IPS DF 6.9 (cell line): ENCODE data around the gene FOXP1.

Experiments used
- DNase-seq: peaks from one replicate; pipeline ENCODE4 v3.0.0-alpha.2; 2013; ENCODE audit warnings: low read depth, low spot score
- H3K27ac ChIP-seq: one replicate; pipeline ENCODE4 v1.5.1; 2013; ENCODE audit warnings: low read length, control low read depth
- H3K27me3 ChIP-seq: 2 replicates; pipeline ENCODE4 v1.6.1; 2013; ENCODE audit warnings: mild to moderate bottlenecking, low read length; ENCODE audit not compliant: control insufficient read depth, insufficient read depth
- H3K36me3 ChIP-seq: 2 replicates; pipeline ENCODE4 v1.6.1; 2013; ENCODE audit warnings: low read length; ENCODE audit not compliant: control insufficient read depth, insufficient read depth
- H3K4me1 ChIP-seq: 2 replicates; pipeline ENCODE4 v1.6.1; 2013; ENCODE audit warnings: low read length; ENCODE audit not compliant: control insufficient read depth, insufficient read depth
- H3K4me3 ChIP-seq: 2 replicates; pipeline ENCODE4 v1.5.1; 2013; ENCODE audit warnings: mild to moderate bottlenecking, low read length
- H3K9me3 ChIP-seq: 2 replicates; pipeline ENCODE4 v1.6.1; 2013; ENCODE audit warnings: low read length, inconsistent platforms; ENCODE audit not compliant: control insufficient read depth, insufficient read depth
- WGBS: extraction: QIAGEN DNeasy Blood & Tissue Kit; methylation state at CpG from one replicate; pipeline ENCODE4 v1.1.7; 2013; ENCODE audit warnings: mixed read lengths, missing lambda C conversion rate; ENCODE audit not compliant: insufficient read length, insufficient coverage; 5-methylcytosine and 5-hydroxymethylcytosine counted together

The FOXP1 gene

GRCh38 chr3:71264840-71265239 is 318.7 kb downstream of the FOXP1 start:
- Histone ChIP-seq H3K27me3 (no peaks in the 10 kb centered on the region), H3K36me3 (no peaks in the 10 kb centered on the region), H3K4me3 (no peak overlapping the region), H3K9me3 (no peaks in the 10 kb centered on the region), H3K4me1 (no peaks in the 10 kb centered on the region), H3K27ac (no peak overlapping the region)
- no peak for DNase-seq
- no CpG with 5 or more reads among the region's 2 CpGs for whole genome bisulfite sequencing

GRCh38 chr3:71262364-71263265 is 320.9 kb downstream of the FOXP1 start:
- no peak overlapping the region for H3K4me3 ChIP-seq
- H3K36me3 ChIP-seq = no peaks in the 10 kb centered on the region
- H3K27ac ChIP-seq = no peak overlapping the region
- no CpG with 5 or more reads among the region's 8 CpGs for WGBS
- H3K27me3 ChIP-seq = no peaks in the 10 kb centered on the region
- no peak for DNase-seq
- H3K4me1 ChIP-seq = peaks cover 2% of the 10 kb centered on the region; the same call in 1 of the 2 replicates
- H3K9me3 ChIP-seq = no peaks in the 10 kb centered on the region

- H3K36me3 ChIP-seq = no peaks in the 10 kb centered on the region
- H3K27ac ChIP-seq = no peak overlapping the region
- H3K9me3 ChIP-seq = no peaks in the 10 kb centered on the region
- no peak for DNase-seq
- H3K4me1 ChIP-seq = peaks cover 2% of the 10 kb centered on the region; the same call in 1 of the 2 replicates
- WGBS = no CpG with 5 or more reads among the region's 8 CpGs
- no peaks in the 10 kb centered on the region for H3K27me3 ChIP-seq
- no peak overlapping the region for H3K4me3 ChIP-seq
Observed at GRCh38 chr3:71260782-71261181, 322.7 kb downstream of the FOXP1 start.

DNA sequence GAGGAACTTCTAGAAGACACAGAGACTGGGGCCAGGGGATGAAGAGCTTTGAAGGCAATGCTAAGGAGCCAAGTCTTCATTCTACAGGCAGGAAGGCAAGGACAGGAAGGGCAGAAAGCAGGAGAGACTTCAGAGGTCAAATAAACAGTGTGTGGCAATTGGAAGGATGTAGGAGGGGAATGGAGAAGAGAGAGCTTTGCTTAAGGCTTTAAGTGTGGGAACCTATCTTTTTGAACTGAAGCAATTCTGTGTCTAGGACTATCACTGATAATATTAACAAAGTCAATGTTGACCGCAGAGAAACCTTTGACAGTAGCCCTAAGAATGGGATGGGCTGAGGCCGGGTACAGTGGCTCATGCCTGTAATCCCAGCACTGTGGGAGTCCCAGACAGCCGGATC is 325.0 kb downstream of the FOXP1 start:
- H3K27me3 ChIP-seq = no peaks in the 10 kb centered on the region

DNA sequence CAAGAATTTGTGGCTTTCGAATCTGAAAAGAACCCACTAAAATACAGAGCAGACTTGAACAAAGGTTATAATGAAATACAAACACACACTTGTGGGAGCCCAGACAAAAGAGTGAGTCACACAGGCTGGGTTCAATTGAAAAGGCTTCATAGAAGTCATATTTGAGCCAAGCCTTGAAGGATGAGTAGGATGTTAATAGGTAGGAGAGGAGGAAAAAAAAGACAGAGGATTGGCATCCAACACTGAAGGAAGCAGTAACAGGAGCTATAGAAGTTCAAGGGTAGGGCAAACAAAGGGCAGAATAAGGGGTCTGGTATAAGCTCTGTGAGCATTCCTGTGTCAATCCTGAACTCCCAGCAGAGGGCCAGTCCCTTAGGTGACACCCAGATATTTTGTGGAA is 325.4 kb downstream of the FOXP1 start:
- Histone ChIP-seq H3K4me3 (no peak overlapping the region), H3K9me3 (no peaks in the 10 kb centered on the region), H3K36me3 (no peaks in the 10 kb centered on the region), H3K27ac (no peak overlapping the region), H3K27me3 (no peaks in the 10 kb centered on the region), H3K4me1 (peaks cover 3% of the 10 kb centered on the region; the same call in 1 of the 2 replicates)
- DNase-seq = no peak
- no CpG with 5 or more reads among the region's 1 CpG for WGBS

More for the DNA sequence above, 325.0 kb downstream of the FOXP1 start:
- no CpG with 5 or more reads among the region's 3 CpGs for WGBS
- Histone ChIP-seq H3K27ac (no peak overlapping the region), H3K9me3 (no peaks in the 10 kb centered on the region), H3K36me3 (no peaks in the 10 kb centered on the region), H3K4me1 (peaks cover 3% of the 10 kb centered on the region; the same call in 1 of the 2 replicates), H3K4me3 (no peak overlapping the region)
- no peak for DNase-seq

GRCh38 chr3:71255498-71255897 is 328.0 kb downstream of the FOXP1 start:
- no peak overlapping the region for H3K27ac ChIP-seq
- peaks cover 3% of the 10 kb centered on the region; the same call in 1 of the 2 replicates for H3K4me1 ChIP-seq
- no peaks in the 10 kb centered on the region for H3K9me3 ChIP-seq
- H3K27me3 ChIP-seq = no peaks in the 10 kb centered on the region
- no peaks in the 10 kb centered on the region for H3K36me3 ChIP-seq
- WGBS = no CpG with 5 or more reads among the region's 3 CpGs
- no peak overlapping the region for H3K4me3 ChIP-seq
- no peak for DNase-seq

GRCh38 chr3:71254281-71255057 is 329.1 kb downstream of the FOXP1 start:
- H3K4me3 ChIP-seq = no peak overlapping the region
- no peaks in the 10 kb centered on the region for H3K36me3 ChIP-seq
- no CpG with 5 or more reads among the region's 7 CpGs for WGBS
- H3K4me1 ChIP-seq = peaks cover 3% of the 10 kb centered on the region; the same call in 1 of the 2 replicates
- no peak for DNase-seq
- H3K27ac ChIP-seq = no peak overlapping the region
- no peaks in the 10 kb centered on the region for H3K9me3 ChIP-seq
- H3K27me3 ChIP-seq = no peaks in the 10 kb centered on the region

DNA sequence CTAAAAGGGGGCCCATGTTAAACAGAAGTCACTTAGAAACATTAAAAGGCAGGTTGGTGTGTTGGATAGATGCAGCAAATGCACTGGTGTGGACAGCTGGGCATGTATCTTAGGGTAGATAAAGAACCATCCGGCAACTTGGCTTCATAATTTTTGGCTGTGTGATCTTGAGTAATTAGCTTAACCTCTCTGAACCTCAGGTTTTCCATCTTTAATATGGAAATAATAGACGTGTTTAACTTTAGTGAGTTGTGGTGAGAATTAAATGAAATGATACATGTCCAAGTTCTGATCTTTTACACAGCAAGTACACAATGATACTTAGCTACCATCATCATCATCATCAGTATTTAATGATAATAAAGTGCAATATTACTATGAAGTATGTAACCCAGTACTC is 330.4 kb downstream of the FOXP1 start:
- no CpG with 5 or more reads among the region's 2 CpGs for WGBS
- H3K4me1 ChIP-seq = peaks cover 1% of the 10 kb centered on the region; the same call in 1 of the 2 replicates
- no peaks in the 10 kb centered on the region for H3K9me3 ChIP-seq
- no peaks in the 10 kb centered on the region for H3K36me3 ChIP-seq
- H3K27me3 ChIP-seq = no peaks in the 10 kb centered on the region
- DNase-seq = no peak
- H3K27ac ChIP-seq = no peak overlapping the region
- H3K4me3 ChIP-seq = no peak overlapping the region

DNA sequence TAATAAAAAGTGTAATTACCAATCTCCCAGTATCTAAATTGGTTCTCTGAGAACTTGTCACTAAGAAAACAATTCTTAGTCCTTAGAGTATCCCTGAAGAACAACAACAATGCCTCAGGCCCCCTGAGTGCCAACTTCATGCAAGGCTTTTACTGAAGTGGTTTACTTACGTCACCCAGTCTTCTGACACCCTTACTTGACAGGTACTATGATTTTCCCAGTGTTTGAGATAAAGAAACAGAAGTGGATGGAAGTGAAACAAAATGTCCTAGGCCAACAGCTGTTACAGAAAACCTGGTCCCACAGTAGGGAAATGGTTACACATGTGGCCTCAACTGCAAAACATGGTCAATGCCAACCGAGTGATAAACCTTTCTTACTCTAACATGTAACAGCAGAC is 331.1 kb downstream of the FOXP1 start:
- no peak overlapping the region for H3K4me3 ChIP-seq
- peaks cover 3% of the 10 kb centered on the region; the same call in 1 of the 2 replicates for H3K4me1 ChIP-seq
- no peak for DNase-seq
- H3K27ac ChIP-seq = no peak overlapping the region
- no CpG with 5 or more reads among the region's 2 CpGs for WGBS
- no peaks in the 10 kb centered on the region for H3K36me3 ChIP-seq
- H3K9me3 ChIP-seq = no peaks in the 10 kb centered on the region
- no peaks in the 10 kb centered on the region for H3K27me3 ChIP-seq

DNA sequence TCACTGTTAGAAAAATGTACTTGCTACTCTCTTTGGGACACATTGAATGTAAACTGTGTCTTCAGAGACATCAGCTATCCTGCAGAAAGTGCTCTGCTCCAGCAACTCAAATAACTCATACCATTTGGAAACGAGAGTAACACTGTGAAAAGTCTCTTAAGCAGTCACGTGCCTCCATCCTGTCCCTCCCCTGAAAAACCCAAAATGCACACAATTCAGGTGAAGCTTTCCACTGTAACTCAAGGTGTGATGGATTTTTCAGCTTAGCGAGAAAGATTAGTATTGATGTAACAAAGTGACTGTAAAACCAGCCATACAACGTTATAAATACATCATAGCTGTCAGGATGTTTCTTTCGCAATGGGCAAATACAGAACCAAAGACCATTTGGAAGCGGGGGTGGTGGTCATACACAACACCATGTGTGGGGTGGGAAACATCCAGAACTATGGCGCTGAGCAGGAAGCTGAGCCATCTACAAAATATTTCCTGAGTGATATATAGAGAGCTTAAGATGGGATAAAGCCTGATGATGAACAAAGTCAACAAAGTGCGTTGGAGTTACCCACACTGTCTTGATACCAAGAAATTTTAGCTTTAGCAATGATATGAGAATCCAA is 332.3 kb downstream of the FOXP1 start:
- H3K27ac ChIP-seq = no peak overlapping the region
- DNase-seq = no peak
- no peak overlapping the region for H3K4me3 ChIP-seq
- WGBS = no CpG with 5 or more reads among the region's 8 CpGs
- no peaks in the 10 kb centered on the region for H3K27me3 ChIP-seq
- H3K4me1 ChIP-seq = peaks cover 3% of the 10 kb centered on the region; the same call in 1 of the 2 replicates
- H3K36me3 ChIP-seq = no peaks in the 10 kb centered on the region
- H3K9me3 ChIP-seq = no peaks in the 10 kb centered on the region
